HG03139 (cell line): ENCODE data around the gene TEDC1.
A peak's percentile ranks its signal among the peaks of the same experiment; 100 is the strongest.

Experiments
- ATAC-seq: cut with Tn5 transposase; IDR thresholded peaks from one replicate; pipeline ENCODE4 v1.9.1; 2021; ENCODE audit not compliant: unreplicated experiment

Gene TEDC1

DNA sequence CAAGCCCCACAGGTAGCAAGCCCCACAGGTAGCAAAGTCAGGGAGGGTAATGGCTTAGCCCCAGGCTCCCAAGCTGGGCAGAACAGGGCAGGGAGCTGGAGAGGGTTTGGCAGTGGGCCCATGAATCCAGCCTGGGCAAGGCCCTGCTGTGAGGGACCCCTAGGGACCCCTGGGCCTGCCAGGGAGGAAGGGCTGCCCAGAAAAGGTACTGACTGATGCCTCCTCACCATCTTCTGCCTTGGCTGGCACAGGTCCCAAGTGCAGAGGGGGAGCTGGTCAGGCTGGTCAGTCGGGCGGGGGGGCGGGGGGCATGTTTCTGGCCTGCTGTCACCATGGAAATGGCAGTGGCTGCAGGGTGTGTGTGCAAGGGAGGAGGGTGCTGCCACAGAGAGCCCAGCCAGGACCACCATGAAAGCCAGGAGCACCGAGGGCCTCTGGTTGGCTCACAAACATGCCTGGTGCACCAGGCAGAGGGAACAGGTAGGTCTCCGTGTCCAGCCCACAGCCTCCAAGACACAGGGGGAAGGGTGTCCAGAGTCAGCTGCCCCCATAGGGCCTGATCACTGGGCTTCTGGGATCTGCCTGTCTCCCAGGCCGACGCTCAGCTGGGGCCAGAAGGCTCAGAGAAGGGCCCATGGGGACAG lies 17.9 kb upstream of the TEDC1 start:
- no peak for ATAC-seq

GRCh38 chr14:105473677-105474482 lies 17.2 kb upstream of the TEDC1 start:
- ATAC-seq = no peak

DNA sequence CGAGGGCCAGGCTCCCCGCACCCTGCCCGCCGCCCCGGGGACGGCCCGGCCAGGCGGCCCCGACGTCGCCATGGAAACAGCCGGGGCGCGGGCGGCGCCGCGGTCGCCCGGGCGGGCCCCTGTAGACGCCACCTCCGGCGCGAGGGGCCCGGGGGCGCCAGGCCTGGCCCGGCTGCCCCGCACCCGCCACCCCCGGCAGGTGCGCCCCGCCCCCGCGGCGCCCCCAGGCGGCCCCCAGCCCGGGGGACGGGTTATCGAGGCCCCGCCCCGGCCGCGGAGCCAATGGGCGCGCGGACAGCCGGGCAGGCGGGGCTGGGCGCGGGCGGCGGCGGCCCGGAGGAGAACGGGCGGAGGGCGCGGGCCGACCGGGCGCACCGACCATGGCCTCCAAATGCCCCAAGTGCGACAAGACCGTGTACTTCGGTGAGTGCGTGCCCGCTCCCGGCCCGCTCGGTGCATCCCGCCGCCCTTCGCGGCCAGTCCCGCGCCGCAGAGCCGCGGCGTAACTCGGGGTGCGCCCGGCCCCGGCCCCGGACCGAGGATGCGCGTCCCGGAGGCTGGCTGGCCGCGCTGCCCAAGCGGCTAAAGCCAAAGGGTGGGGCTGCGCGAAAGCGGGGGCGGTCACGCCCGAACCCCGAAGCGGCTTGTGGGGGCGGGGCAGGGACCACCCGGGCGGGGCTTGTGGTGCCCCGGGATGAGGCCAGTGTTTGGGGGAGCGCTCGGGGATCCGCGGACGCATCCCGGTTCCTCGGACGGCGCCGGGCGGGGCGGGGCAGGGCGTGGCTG lies 16.4 kb upstream of the TEDC1 start, which contains the start of gene CRIP2:
Gene CRIP2 (plus strand): TSS at position 339 of the 786 bp plus-strand sequence. CDS start 42 bp downstream, at position 381.
- no peak for ATAC-seq

GRCh38 chr14:105475269-105476096 lies 15.6 kb upstream of the TEDC1 start:
- ATAC-seq = no peak

DNA sequence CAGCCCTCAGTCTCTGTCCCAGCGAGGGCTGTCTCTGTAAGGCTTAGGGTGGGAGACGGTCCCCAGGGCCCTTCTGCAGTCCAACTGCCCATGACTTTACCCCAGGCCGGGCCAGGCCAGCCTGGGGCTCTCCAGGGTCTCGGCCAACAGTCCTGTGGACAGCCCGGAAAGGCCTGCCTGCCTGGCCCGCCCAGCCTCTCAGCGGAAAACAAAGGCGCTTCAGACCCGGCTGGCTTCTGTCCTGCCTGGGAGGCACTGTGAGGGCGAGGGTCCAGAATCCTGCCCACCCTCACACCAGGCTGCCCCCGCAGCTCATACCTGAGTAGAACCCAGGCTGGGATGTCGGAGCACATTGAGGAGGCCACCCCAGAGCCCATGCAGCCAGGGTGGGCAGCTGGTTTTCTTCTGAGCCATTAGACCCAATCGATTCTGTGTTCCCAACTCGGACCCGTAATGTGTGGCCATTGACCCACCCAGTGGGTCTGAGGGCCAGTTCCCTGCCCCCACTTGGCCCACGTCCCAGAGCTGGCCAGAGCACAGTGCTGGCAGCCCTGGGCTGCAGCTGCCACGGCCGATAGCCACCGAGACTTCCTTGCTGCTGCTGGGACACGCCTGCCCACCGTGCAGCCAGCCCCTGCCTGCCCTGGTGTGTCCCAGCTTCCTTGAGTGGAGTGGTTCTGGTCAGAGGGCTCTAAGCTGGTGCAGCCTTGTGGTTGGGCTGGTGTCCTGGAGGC lies 14.8 kb upstream of the TEDC1 start:
- ATAC-seq = no peak

GRCh38 chr14:105476831-105477659 lies 14.0 kb upstream of the TEDC1 start:
- ATAC-seq = no peak

DNA sequence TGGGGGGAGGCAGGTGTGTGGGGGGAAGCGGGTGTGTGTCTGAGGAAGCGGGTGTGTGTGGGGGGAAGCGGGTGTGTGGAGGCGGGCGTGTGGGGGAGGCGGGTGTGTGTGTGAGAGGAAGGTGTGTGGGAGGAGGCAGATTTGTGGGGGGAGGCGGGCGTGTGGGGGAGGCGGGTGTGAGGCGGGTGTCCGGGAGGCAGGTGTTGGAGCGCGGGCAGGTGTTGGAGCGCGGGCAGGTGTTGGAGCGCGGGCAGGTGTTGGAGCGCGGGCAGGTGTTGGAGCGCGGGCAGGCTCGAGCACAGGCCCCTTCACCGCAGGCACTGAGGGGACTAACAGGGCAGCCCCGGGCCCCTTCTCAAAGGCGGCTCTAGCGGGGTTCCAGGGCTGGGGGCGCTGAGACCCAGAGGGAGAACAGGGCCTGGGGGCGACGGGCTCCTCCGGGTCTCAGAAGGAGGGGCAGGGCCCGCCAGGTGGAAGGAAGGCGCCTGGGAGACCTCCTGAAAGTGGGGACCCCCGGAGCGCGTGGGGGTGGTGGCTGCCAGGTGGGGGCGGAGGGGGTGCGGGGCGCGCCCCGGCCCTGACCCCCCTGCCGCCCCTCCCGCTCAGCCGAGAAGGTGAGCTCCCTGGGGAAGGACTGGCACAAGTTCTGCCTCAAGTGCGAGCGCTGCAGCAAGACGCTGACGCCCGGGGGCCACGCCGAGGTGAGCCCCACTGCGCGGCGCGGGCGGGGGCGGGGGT lies 13.2 kb upstream of the TEDC1 start:
- no peak for ATAC-seq

- no peak for ATAC-seq
These were observed 12.4 kb upstream of the TEDC1 start for GRCh38 chr14:105478398-105479251.

GRCh38 chr14:105479431-105480158 lies 11.5 kb upstream of the TEDC1 start:
- ATAC-seq = no peak

GRCh38 chr14:105480199-105480746 lies 10.8 kb upstream of the TEDC1 start:
- no peak for ATAC-seq

DNA sequence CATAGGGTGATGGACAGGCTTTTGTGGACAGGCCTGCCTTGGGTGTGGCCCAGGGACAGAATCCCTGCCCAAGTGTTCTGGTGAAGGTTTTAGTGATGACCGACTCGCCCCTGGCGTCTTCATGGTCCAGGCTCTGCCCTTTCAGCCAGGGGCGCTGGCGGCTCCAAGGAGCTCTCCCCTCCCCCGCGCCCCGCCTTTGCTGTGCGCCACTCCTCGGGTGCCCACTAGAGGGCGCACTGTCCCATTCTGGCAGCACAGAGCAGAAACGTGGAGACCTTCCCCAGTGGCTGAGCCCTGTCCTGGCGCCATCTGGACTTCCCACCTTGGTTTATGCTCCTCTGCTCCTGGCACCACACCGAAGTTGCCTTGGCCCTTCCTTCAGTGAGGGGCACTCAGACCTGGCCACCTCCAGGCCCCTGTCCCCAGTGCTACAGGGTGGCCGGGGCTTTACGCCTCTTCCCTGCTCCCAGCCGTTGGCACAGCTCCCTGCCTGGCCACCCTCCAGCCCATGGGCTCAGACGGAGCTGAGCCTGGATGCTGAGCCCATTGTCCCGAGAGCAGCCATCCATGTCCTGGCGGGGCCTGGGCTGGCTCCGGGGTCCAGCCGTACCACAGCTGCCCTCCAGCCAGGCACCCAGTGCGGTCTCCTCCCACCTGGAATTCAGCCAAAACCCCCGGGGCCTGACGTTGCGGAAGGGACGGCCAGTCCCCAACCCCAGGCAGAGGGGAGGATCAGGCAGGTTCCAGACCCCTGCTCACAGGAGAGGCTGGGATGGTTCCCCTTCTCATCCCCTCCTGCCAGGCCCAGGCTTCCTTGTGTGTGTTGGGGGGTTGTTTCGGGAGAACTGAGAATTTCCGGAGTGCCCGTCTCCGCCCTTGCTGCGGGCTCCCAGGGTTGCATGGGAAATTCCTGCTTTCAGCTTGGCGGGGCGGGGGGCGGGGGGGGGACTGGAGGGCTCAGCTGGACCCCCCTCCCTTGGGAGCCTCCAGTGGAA lies 9.9 kb upstream of the TEDC1 start:
- ATAC-seq = peak; percentile 41

GRCh38 chr14:105481886-105482457 lies 9.1 kb upstream of the TEDC1 start:
- ATAC-seq = peak; percentile 32

DNA sequence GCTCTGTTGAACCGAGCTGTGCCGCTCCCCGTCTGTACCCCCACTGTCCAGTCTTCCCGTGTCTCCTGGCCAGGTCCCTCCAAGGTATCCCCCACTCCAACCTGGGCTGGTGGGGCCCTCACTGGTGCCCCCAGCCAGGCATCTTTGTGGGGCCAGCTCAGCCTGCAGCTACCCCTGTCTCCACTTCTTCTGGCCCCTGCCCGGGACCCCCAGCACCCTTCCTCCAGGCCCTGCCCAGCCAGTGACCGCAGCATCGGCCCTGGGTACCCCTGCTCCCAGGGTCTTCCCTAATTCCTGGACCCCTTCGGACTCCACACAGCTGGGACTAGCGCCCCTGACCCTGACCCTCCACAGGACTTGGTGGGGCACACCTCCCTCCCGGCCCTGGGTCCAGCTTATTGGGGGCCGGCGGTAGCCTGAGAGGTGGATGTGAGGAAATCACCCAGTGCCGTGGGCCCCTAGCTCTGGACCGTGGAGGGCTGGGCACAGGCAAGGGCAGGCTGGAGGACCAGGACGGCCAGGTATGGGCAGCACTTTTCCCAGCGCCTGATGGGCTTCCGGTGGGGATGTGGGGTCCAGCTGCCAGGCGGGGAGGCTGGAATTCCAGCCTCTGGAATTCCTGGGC lies 8.4 kb upstream of the TEDC1 start:
- ATAC-seq = no peak

DNA sequence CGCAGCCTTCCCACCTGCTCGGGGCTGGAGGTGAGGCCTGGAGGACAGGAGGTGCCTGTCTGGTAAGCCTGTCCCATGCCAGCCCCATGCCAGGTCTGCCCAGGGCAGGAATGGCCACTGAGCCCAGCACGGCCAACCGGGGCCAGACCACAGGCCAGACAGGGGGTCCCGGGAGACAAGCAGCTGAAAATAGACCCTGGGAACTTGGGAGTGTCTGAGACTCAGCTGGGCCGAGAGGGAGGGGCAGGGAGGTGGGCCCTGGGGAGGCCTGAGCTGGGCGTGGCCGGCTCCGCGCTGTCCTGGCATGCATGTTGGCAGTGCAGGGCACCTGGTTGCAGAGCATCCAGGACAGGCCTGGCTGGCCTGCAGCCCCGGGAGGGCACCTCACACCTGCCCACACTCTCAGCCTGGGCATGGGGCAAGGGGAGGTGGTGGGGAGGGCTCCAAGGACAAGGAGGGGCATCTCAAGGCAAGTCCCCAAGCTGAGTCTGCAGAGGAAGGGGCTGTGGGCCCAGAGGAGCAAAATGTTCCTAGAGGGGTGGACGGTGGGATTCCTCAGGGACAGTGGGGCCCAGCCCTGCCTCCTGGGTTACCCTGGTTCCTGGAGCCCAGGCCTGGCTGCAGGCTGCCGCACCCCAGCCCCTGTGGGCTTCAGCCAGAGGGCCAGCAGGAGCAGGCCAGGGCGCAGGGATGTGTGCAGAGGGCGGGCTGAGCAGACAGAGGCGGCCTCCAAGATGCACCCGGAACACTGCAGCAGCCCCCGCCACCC lies 7.6 kb upstream of the TEDC1 start:
- no peak for ATAC-seq
